Measurements from ENCODE around the gene ZNF708.
"Not testable (repeated sequence)": the region's sequence is repeated elsewhere in the genome, so short reads cannot be mapped to it uniquely, and the experiment has no call there.

GRCh38 chr19:21259421-21260124, 69.6 kb downstream of the ZNF708 start:
- not testable (repeated sequence) for TF ChIP-seq CTCF (IDR thresholded peaks at IDR 0.05); ESRRA (CRISPR knock-in tag; IDR thresholded peaks at IDR 0.05; ENCODE audit: borderline replicate concordance); ZNF232 (CRISPR knock-in tag; IDR thresholded peaks at IDR 0.05); ZBTB43 (CRISPR knock-in tag; IDR thresholded peaks at IDR 0.05); FOXP4 (CRISPR knock-in tag; IDR thresholded peaks at IDR 0.05); ZNF425 (CRISPR knock-in tag; conservative IDR thresholded peaks at IDR 0.05); ETV6 (CRISPR knock-in tag; IDR thresholded peaks at IDR 0.05); ATF1 (CRISPR knock-in tag; IDR thresholded peaks at IDR 0.05); ZNF121 (CRISPR knock-in tag; IDR thresholded peaks at IDR 0.05); E2F1 (CRISPR knock-in tag; IDR thresholded peaks at IDR 0.05); SP1 (CRISPR knock-in tag; conservative IDR thresholded peaks at IDR 0.05); PRRX2 (CRISPR knock-in tag; IDR thresholded peaks at IDR 0.05)

All from WTC11 (cell line).